ENCODE results near the gene SERPINA7. TPM values are rescaled to one million over a fixed set of nuclear protein-coding genes. Genes with fewer than 3 reads are reported as not detected.
"Not testable (repeated sequence)": the region's sequence is repeated elsewhere in the genome, so short reads cannot be mapped to it uniquely, and the experiment has no call there.

Gene SERPINA7, protein sequence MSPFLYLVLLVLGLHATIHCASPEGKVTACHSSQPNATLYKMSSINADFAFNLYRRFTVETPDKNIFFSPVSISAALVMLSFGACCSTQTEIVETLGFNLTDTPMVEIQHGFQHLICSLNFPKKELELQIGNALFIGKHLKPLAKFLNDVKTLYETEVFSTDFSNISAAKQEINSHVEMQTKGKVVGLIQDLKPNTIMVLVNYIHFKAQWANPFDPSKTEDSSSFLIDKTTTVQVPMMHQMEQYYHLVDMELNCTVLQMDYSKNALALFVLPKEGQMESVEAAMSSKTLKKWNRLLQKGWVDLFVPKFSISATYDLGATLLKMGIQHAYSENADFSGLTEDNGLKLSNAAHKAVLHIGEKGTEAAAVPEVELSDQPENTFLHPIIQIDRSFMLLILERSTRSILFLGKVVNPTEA
- not detected in 2 replicates for total RNA-seq

GRCh38 chrX:106038625-106039024 is at the start of gene SERPINA7:
SERPINA7 (minus strand) TSS chrX:106038727; CDS start chrX:106037058, 1,669 bp downstream.
- no peak for DNase-seq (ENCODE audit: low read depth, low spot score)

DNA sequence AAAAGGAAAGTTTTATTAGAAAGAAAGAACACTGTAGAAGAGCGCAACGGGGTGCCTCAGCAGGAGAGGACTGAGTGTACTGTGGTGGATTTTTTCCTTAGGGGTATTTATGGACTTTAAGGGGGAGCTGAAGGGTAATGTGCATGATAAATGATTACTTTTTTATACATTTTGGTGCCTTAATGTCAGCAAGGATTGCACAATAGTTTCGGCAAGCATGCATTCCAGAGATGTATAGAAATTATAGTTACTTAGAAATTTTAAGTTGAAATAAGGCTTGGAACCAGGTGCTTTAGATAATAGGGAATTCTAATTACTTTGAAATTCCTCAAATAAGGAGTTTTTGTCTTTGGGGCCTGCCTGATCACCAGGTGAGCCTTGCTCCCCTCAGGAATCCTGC is 30.5 kb upstream of the SERPINA7 start:
- DNase-seq (ENCODE audit: low read depth, low spot score): no peak

- no peak for DNase-seq (ENCODE audit: low read depth, low spot score)
Observed at GRCh38 chrX:106050054-106050453, 11.5 kb upstream of the SERPINA7 start.

DNA sequence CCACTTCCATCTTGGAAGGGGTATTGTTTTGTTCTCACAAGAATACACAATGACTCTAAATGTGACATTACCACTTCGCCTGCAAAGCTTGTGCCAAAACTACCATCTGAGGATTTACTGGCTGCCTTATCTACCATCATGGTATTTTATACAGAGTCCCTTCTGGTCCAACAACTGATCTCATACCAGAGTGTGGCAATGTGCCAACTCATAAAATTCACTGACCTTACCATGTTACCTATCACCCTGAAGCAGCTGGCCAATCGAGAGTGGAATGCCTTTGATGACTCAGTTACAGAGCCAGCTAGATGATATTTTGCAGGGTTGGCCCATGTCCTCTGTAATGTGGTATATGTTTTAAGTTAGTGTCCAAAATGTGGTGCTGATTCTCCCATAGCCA is 3.8 kb upstream of the SERPINA7 start:
- no peak for DNase-seq (ENCODE audit: low read depth, low spot score)

DNA sequence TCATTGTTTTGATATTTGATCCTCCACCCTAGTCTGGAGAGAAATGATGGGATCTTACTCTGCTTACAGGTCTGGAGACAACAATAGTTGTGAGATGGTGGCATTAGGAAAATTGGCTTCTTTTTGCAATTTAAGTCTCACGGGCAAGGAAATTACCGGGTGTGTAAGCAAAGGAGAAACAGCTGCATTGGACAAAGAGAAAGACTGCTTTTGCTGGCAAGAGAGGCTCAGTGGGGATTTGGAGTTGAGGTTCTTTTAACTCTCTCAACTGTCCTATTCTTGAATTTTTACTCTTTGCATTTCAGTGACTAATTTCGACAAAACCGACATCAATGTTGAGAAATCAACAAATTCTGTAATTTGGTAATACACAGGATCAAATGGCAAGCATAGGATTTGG is 2.3 kb upstream of the SERPINA7 start:
- DNase-seq (ENCODE audit: low read depth, low spot score): no peak

- no peak for DNase-seq (ENCODE audit: low read depth, low spot score)
Observed at GRCh38 chrX:106039920-106040319, 1.4 kb upstream of the SERPINA7 start.

- no peak for DNase-seq (ENCODE audit: low read depth, low spot score)
Observed at GRCh38 chrX:106037835-106038473, 573 bp downstream of the SERPINA7 start.

DNA sequence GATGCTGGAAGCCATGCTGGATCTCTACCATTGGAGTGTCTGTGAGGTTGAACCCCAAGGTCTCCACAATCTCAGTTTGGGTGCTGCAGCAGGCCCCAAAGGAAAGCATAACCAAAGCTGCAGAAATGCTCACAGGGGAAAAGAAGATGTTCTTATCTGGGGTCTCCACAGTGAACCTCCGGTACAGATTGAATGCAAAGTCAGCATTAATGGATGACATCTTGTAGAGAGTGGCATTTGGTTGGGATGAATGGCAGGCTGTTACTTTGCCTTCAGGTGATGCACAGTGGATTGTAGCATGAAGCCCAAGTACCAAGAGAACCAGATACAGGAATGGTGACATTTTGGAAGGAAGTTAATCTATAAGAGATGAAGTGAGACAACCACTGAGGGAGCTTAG is 1.8 kb downstream of the SERPINA7 start:
- no peak for DNase-seq (ENCODE audit: low read depth, low spot score)

DNA sequence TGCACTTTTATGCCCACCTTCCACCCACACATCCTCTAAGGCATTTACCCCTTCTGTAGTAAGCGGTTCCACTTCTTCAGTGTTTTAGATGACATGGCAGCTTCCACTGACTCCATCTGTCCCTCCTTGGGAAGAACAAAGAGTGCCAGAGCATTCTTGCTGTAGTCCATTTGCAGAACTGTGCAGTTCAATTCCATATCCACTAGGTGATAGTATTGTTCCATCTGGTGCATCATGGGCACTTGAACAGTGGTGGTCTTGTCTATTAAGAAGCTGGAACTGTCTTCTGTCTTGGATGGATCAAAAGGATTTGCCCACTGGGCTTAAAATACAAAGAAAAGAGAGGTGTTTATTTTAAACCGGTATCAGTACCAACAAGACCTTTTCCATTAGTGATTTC is 3.5 kb downstream of the SERPINA7 start:
- DNase-seq (ENCODE audit: low read depth, low spot score): no peak

DNA sequence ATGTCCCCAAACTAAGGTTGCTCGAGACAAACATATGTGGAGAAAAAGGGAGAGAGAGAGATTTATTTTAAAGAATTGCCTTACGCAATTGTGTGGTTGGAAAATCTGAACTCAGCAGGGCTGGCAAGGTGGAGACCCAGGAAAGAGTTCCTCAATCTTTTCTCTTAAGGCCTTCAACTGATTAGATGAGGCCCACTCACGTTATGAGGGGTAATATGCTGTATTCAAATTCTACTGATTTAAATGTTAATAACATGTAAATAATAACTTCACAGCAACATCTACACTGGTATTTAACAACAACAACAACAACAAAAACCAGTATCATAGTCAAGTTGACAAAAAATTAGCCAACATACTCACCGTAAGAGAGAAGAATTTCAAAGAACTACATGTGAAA is 14.6 kb downstream of the SERPINA7 start:
- no peak for DNase-seq (ENCODE audit: low read depth, low spot score)

DNA sequence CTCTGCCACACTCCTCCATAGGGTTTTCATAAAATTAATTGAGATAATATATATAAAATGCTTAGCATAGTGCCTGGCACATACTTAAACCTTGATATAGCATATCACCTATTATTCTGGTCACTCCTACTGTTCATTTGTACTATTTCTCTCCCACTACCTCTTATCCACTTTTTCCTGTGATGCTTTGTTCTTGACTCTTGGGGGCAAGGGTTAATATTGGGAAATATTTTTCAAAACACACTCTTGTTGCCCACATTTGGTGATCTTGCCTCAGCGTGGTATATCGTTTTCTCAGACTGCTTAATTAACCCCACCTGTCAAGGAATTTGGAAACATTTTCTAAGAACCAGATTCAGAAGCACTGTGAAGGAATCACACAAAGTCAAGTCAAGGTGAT is 16.3 kb downstream of the SERPINA7 start:
- no peak for DNase-seq (ENCODE audit: low read depth, low spot score)

GRCh38 chrX:106014119-106014775 is 24.3 kb downstream of the SERPINA7 start:
- no peak for DNase-seq (ENCODE audit: low read depth, low spot score)

GRCh38 chrX:106009145-106009544 is 29.4 kb downstream of the SERPINA7 start:
- no peak for DNase-seq (ENCODE audit: low read depth, low spot score)

- no peak for DNase-seq (ENCODE audit: low read depth, low spot score)
Observed at GRCh38 chrX:106007815-106008214, 30.7 kb downstream of the SERPINA7 start.

GRCh38 chrX:106005684-106006083 is 32.8 kb downstream of the SERPINA7 start:
- DNase-seq (ENCODE audit: low read depth, low spot score): no peak

DNA sequence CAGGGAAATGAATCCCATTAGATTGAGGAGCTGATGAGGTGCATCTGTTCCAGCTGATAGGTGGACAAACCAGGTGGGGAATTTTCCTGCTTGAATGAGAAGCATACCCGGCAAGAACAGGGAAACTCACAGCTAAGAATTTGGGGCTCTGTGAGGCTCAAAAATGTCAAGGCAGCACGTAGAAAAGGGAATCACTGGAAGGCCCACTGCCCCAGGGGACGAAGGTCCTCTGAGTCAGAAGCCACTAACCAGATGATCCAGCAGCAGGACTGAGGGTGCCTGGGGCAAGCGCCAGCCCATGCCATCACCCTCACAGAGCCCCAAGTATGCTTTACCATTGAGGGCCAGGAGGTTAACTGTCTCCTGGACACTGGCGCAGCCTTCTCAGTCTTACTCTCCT is 37.9 kb downstream of the SERPINA7 start:
- not testable (repeated sequence) for DNase-seq (ENCODE audit: low read depth, low spot score)

- no peak for DNase-seq (ENCODE audit: low read depth, low spot score)
Observed at GRCh38 chrX:106000203-106000602, 38.3 kb downstream of the SERPINA7 start.

DNA sequence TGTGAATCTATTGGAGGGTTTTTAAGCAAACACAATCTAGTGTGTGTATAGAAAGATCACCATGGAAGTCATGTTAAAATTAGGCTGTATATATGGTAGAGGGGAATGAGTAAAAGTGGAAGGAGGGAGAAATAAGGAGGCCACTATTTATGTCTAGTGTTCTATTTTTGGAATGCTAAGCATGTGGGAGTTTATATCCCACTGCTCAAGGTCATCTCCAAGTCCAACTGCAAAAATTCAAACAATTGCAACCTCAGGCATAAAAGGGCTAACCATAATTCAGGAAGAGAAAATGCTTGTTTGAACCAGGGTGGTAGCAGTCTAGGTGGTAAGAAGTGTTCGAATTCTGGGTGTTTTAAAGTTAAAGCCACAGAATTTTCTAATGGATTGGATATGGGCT is 39.2 kb downstream of the SERPINA7 start:
- no peak for DNase-seq (ENCODE audit: low read depth, low spot score)

- not testable (repeated sequence) for DNase-seq (ENCODE audit: low read depth, low spot score)
Observed at GRCh38 chrX:105988487-105988886, 50.0 kb downstream of the SERPINA7 start.
